GM18505 (cell line): Measurements from ENCODE around the gene IGSF23.
"Not testable (repeated sequence)": the region's sequence is repeated elsewhere in the genome, so short reads cannot be mapped to it uniquely, and the experiment has no call there.

Experiments
- ATAC-seq: cut with Tn5 transposase; IDR thresholded peaks from one replicate; pipeline ENCODE4 v1.9.1; 2021; ENCODE audit not compliant: unreplicated experiment
- POLR2A ChIP-seq: IDR thresholded peaks from 4 replicates; pipeline ENCODE4 v1.6.1; 2011; ENCODE audit warnings: borderline replicate concordance; ENCODE audit not compliant: insufficient read depth, insufficient read length; ENCODE audit errors: extremely low read depth

The IGSF23 gene

GRCh38 chr19:44577566-44577874 is 35.8 kb upstream of the IGSF23 start:
- no peak for TF ChIP-seq POLR2A
- no peak for ATAC-seq

GRCh38 chr19:44579663-44580365 is 33.5 kb upstream of the IGSF23 start:
- no peak for TF ChIP-seq POLR2A
- ATAC-seq: no peak

DNA sequence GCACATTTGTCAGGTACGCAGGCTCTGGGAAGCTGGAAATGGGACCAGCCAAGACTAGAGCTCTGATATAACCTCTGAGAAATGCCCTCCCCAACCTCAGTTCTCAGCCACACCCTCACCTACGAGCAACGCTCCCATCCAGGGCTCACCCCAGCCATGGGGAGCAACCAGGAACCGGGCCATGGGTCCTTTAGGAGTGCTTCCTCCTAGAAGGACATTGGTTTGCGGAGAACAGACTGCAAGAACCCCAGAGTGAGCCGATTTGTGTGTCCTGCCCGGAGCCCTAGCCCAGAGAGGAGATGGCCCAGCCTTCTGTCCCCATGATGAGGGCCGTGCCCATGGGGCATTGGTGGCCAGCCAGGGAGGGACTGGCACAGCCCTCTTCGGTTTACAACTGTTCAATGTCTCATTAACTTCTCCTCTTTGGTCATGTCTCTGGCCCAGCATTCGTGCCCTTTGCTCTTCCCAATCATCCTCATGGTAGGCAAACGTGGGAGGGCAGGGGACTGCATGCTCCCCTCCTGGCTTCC is 32.9 kb upstream of the IGSF23 start:
- no peak for TF ChIP-seq POLR2A
- no peak for ATAC-seq

- no peak for TF ChIP-seq POLR2A
- ATAC-seq: no peak
Measured at GRCh38 chr19:44581288-44581687, 32.1 kb upstream of the IGSF23 start.

GRCh38 chr19:44582581-44583265 is 30.6 kb upstream of the IGSF23 start:
- TF ChIP-seq POLR2A: no peak
- ATAC-seq: no peak

- no peak for TF ChIP-seq POLR2A
- no peak for ATAC-seq
Measured at GRCh38 chr19:44585371-44586133, 27.8 kb upstream of the IGSF23 start.

DNA sequence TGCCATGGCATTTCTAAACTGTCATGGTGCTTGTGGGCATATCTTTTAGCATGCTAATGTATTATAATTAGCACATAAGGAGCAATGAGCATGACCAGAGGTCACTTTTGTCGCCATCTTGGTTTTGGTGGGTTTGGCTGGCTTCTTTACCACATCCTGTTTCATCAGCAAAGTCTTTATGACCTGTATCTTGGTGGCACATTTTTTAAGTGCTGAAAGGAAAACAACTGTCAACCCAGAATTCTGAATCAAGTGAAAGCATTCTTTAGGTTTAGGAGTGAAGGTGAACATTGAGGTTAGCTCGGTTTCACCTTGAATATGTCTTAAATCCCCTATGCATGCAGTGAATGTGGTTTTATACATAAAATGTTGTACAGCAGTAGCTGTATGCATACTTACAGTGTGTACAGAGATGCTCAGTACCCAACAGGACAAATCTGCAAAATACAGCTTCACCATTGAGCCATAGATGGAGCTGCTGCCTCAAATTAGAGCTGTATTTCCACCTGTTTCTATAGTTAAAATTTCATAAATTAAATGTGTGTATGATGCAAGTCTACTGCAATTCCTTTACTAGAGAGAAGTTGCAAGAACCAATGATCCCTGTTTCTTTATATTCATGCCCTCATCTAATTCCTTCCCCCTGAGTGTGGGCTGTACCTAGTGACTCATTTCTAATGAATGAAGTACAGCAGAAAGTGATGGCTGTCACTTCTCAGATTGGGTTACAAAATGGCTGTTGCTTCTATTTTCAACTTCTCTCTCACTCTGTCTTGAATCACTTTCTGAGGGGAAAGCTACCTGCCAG is 25.2 kb upstream of the IGSF23 start:
- no peak for TF ChIP-seq POLR2A
- no peak for ATAC-seq

DNA sequence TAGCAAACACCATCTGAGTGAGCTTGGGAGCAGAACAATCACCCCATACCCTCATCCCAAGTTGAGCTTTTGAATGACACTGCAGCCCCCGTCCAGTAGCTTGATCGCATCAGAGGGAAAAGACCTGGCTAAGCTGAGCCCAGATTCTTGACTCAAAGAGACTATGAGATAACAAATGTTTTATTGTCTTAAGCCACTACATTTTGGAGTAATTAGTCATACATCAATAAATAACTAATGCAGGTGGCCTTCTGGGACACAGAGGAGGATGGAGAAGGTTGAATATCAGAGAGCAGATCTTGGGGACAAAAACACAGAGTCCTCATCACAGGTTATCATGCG is 24.6 kb upstream of the IGSF23 start:
- TF ChIP-seq POLR2A: no peak
- ATAC-seq: no peak

GRCh38 chr19:44590245-44591059 is 22.9 kb upstream of the IGSF23 start:
- TF ChIP-seq POLR2A: no peak
- no peak for ATAC-seq

GRCh38 chr19:44591340-44591993 is 21.9 kb upstream of the IGSF23 start:
- not testable (repeated sequence) for ATAC-seq

DNA sequence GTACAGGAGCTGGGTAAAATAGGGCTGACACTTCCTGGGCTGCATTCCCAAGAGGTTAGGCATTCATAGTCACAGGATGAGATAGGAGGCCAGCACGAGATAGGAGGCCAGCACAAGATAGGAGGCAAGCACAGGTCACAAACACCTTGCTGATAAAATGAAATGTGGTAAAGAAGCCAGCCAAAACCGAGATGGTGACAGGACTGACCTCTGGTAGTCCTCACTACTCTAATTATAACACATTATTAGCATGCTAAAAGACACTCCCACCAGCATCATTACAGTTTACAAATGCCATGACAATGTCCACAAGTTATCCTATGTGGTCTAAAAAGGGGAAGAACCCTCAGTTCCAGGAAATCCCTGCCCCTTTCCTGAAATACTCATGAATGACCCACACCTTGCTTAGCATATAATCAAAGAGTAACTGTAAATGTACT is 20.9 kb upstream of the IGSF23 start:
- no peak for ATAC-seq
- no peak for TF ChIP-seq POLR2A

DNA sequence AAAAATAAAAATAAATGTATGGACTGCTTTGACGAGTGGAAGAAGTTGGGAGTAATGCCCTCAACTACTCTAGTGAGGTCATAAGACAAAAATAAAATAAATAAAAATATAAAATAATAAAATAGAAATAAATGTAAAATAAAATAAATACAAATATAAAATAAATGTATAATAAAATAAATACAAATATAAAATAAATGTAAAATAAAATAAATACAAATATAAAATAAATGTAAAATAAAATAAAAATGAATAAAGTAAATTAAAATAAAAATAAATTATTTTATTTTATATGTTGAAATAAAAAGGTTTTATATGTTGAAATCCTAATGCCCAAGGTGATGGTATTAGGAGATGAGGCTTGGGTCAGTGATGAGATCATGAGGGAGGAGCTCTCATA is 20.1 kb upstream of the IGSF23 start:
- TF ChIP-seq POLR2A: no peak
- no peak for ATAC-seq

- not testable (repeated sequence) for ATAC-seq
Measured at GRCh38 chr19:44593866-44594266, 19.5 kb upstream of the IGSF23 start.
